SK-N-SH treated with all-trans-retinoic acid at 6 μM for 48 hours (cell line): ENCODE results near the gene ATG4C.

Experiments
- ARNTL ChIP-seq: fragments of 450-650 bp; formaldehyde crosslinking; IDR thresholded peaks from 2 replicates; pipeline ENCODE4 v1.5.0; 2020; ENCODE audit warnings: low read depth, mild to moderate bottlenecking, moderate library complexity, borderline replicate concordance
- BACH2 ChIP-seq: fragments of 250-450 bp; sonication (Bioruptor Pico); IDR thresholded peaks from 2 replicates; pipeline ENCODE4 v1.9.0; 2021; ENCODE audit warnings: mild to moderate bottlenecking, borderline replicate concordance
- CSDC2 ChIP-seq: fragments of 250-450 bp; sonication (Bioruptor Pico); IDR thresholded peaks from 2 replicates; pipeline ENCODE4 v1.5.0; 2020; ENCODE audit warnings: mild to moderate bottlenecking, moderate library complexity
- CSRNP3 ChIP-seq: fragments of 250-450 bp; sonication (Bioruptor Pico); IDR thresholded peaks from 2 replicates; pipeline ENCODE4 v1.5.1; 2021; ENCODE audit warnings: mild to moderate bottlenecking, moderate library complexity
- ESRRG ChIP-seq: fragments of 250-450 bp; sonication (Bioruptor Pico); IDR thresholded peaks from 2 replicates; pipeline ENCODE4 v1.6.1; 2021; ENCODE audit warnings: mild to moderate bottlenecking
- OSR1 ChIP-seq: fragments of 250-450 bp; sonication (Bioruptor Pico); IDR thresholded peaks from 2 replicates; pipeline ENCODE4 v1.8.0; 2022; ENCODE audit warnings: moderate library complexity, mild to moderate bottlenecking, inconsistent platforms
- PATZ1 ChIP-seq: fragments of 250-450 bp; sonication (Bioruptor Pico); IDR thresholded peaks from 2 replicates; pipeline ENCODE4 v1.8.0; 2020; ENCODE audit warnings: mild to moderate bottlenecking, moderate library complexity, borderline replicate concordance
- SNAI2 ChIP-seq: fragments of 250-450 bp; sonication (Bioruptor Pico); IDR thresholded peaks from 2 replicates; pipeline ENCODE4 v1.5.0; 2020; ENCODE audit warnings: mild to moderate bottlenecking, moderate library complexity
- TCF4 ChIP-seq: fragments of 250-450 bp; sonication (Bioruptor Pico); IDR thresholded peaks from 2 replicates; pipeline ENCODE4 v1.8.0; 2021; ENCODE audit warnings: mild to moderate bottlenecking, moderate library complexity, borderline replicate concordance
- TOX ChIP-seq: fragments of 250-450 bp; sonication (Bioruptor Pico); IDR thresholded peaks from 2 replicates; pipeline ENCODE4 v1.8.0; 2021; ENCODE audit warnings: mild to moderate bottlenecking, moderate library complexity, borderline replicate concordance
- ZFP3 ChIP-seq: fragments of 250-450 bp; sonication (Bioruptor Pico); IDR thresholded peaks from 2 replicates; pipeline ENCODE4 v1.5.0; 2020; ENCODE audit warnings: mild to moderate bottlenecking, moderate library complexity
- ZFP30 ChIP-seq: fragments of 450-650 bp; formaldehyde crosslinking; IDR thresholded peaks from 2 replicates; pipeline ENCODE4 v1.5.0; 2022; ENCODE audit warnings: mild to moderate bottlenecking, moderate library complexity
- ZNF565 ChIP-seq: fragments of 450-650 bp; formaldehyde crosslinking; conservative IDR thresholded peaks from 2 replicates; pipeline ENCODE4 v1.5.0; 2020; ENCODE audit warnings: low read depth, mild to moderate bottlenecking, moderate library complexity

- no peak for TF ChIP-seq SNAI2 (CRISPR knock-in tag)
- no peak for TF ChIP-seq PATZ1 (CRISPR knock-in tag)
- no peak for TF ChIP-seq ZFP3
- no peak for TF ChIP-seq ARNTL (CRISPR knock-in tag)
- TF ChIP-seq BACH2 (CRISPR knock-in tag), result no peak
- TF ChIP-seq ESRRG (CRISPR knock-in tag), result no peak
- TF ChIP-seq CSRNP3 (CRISPR knock-in tag), result no peak
- no peak for TF ChIP-seq TCF4
- no peak for TF ChIP-seq ZNF565 (CRISPR knock-in tag)
- TF ChIP-seq TOX (CRISPR knock-in tag), result no peak
- no peak for TF ChIP-seq ZFP30
- no peak for TF ChIP-seq OSR1 (CRISPR knock-in tag)
- no peak for TF ChIP-seq CSDC2 (CRISPR knock-in tag)
Observed at GRCh38 chr1:62781841-62782543, 1.9 kb upstream of the ATG4C start.
